HG03039 (cell line): ENCODE data around the gene KRTAP4-16.
"Not testable (repeated sequence)": the region's sequence is repeated elsewhere in the genome, so short reads cannot be mapped to it uniquely, and the experiment has no call there.

Source experiments
- ATAC-seq: cut with Tn5 transposase; IDR thresholded peaks from one replicate; pipeline ENCODE4 v1.9.1; 2021; ENCODE audit warnings: mild to moderate bottlenecking, moderate library complexity; ENCODE audit not compliant: unreplicated experiment

KRTAP4-16 gene

GRCh38 chr17:41101586-41102259, at the start of gene KRTAP4-16:
Gene KRTAP4-16 (minus strand): TSS chr17:41102209. CDS start chr17:41102209, 0 bp downstream.
- ATAC-seq, result no peak

- no peak for ATAC-seq
Observed at GRCh38 chr17:41151525-41151924, 49.5 kb upstream of the KRTAP4-16 start.

GRCh38 chr17:41150026-41150425, 48.0 kb upstream of the KRTAP4-16 start:
- no peak for ATAC-seq

GRCh38 chr17:41149652-41149985, 47.6 kb upstream of the KRTAP4-16 start, which contains the start of gene KRTAP4-5:
Gene KRTAP4-5 (minus strand): TSS chr17:41149825. CDS start chr17:41149767, 58 bp downstream.
- no peak for ATAC-seq

- not testable (repeated sequence) for ATAC-seq
Observed at GRCh38 chr17:41148971-41149651, 47.1 kb upstream of the KRTAP4-16 start.

- ATAC-seq, result no peak
Observed at GRCh38 chr17:41147531-41148204, 45.7 kb upstream of the KRTAP4-16 start.

GRCh38 chr17:41145261-41145660, 43.3 kb upstream of the KRTAP4-16 start:
- ATAC-seq, result no peak

GRCh38 chr17:41144846-41145245, 42.8 kb upstream of the KRTAP4-16 start:
- no peak for ATAC-seq

- ATAC-seq, result no peak
Observed at GRCh38 chr17:41141361-41141760, 39.4 kb upstream of the KRTAP4-16 start.

- ATAC-seq, result no peak
Observed at GRCh38 chr17:41140360-41141131, 38.5 kb upstream of the KRTAP4-16 start, which contains the start of gene KRTAP4-6. Gene KRTAP4-6 (minus strand): TSS chr17:41140544. CDS start chr17:41140487, 57 bp downstream.

- not testable (repeated sequence) for ATAC-seq
Observed at GRCh38 chr17:41139865-41140264, 37.9 kb upstream of the KRTAP4-16 start.

- no peak for ATAC-seq
Observed at GRCh38 chr17:41133880-41134735, 32.1 kb upstream of the KRTAP4-16 start.

GRCh38 chr17:41131979-41132378, 30.0 kb upstream of the KRTAP4-16 start:
- no peak for ATAC-seq

- ATAC-seq, result no peak
Observed at GRCh38 chr17:41127371-41127770, 25.4 kb upstream of the KRTAP4-16 start.

GRCh38 chr17:41126412-41126811, 24.4 kb upstream of the KRTAP4-16 start:
- no peak for ATAC-seq

- ATAC-seq, result no peak
Observed at GRCh38 chr17:41125064-41125463, 23.1 kb upstream of the KRTAP4-16 start.

GRCh38 chr17:41123991-41124371, 22.0 kb upstream of the KRTAP4-16 start, which contains the start of gene KRTAP4-12:
Gene KRTAP4-12 (minus strand): TSS chr17:41124182. CDS start chr17:41124122, 60 bp downstream.
- ATAC-seq, result not testable (repeated sequence)

GRCh38 chr17:41123292-41123990, 21.4 kb upstream of the KRTAP4-16 start:
- ATAC-seq, result not testable (repeated sequence)

- no peak for ATAC-seq
Observed at GRCh38 chr17:41121742-41122141, 19.7 kb upstream of the KRTAP4-16 start.
